Fibroblast of the aortic adventitia (primary cell): ENCODE data around the gene TCF12. TPM values are rescaled to one million over a fixed set of nuclear protein-coding genes. Genes with fewer than 3 reads are reported as not detected.
"Not testable (repeated sequence)": the region's sequence is repeated elsewhere in the genome, so short reads cannot be mapped to it uniquely, and the experiment has no call there.

ENCODE experiments used
- DNase-seq: peaks from one replicate; pipeline ENCODE4 v3.0.0-alpha.2; 2010; ENCODE audit warnings: low read depth
- H3K4me3 ChIP-seq: 2 replicates; pipeline ENCODE4 v1.5.1; 2011; ENCODE audit warnings: low read depth, mild to moderate bottlenecking, control low read depth, low read length, moderate library complexity
- CTCF ChIP-seq: IDR thresholded peaks from 2 replicates; pipeline ENCODE4 v1.5.1; 2011; ENCODE audit warnings: mild to moderate bottlenecking, low read length, control low read depth, inconsistent platforms; ENCODE audit not compliant: insufficient read depth
- total RNA-seq: library from RNA; depleted of rRNA; stranded (reverse); fragments of >200 nt; gene quantifications from 2 replicates; pipeline ENCODE4 v1.2.3, GENCODE V29; 2012; ENCODE audit warnings: low replicate concordance

Gene TCF12
- total RNA-seq, 1 donor, result 89.2 TPM

DNA sequence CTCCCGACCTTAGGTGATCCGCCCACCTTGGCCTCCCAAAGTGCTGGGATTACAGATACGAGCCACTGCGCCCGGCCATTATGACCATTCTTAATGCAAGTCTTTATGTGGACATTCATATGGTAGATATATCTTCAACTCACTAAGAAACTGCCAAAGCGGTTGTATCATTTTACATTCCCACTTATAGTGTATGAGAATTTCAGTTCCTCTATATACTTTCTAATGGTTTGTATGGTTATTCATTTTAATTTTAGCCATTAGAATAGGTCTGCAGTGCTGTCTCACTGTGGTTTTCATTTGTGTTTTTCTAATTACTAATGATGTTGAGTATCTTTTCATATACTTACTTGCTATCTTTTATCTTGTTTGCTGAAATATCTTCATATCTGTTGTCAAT lies 32.5 kb downstream of the TCF12 start:
- TF ChIP-seq CTCF, result no peak
- DNase-seq, result no peak
- H3K4me3 ChIP-seq, result no peak overlapping the region

GRCh38 chr15:56953790-56954189 lies 35.3 kb downstream of the TCF12 start:
- H3K4me3 ChIP-seq, result no peak overlapping the region
- no peak for DNase-seq
- TF ChIP-seq CTCF, result no peak

DNA sequence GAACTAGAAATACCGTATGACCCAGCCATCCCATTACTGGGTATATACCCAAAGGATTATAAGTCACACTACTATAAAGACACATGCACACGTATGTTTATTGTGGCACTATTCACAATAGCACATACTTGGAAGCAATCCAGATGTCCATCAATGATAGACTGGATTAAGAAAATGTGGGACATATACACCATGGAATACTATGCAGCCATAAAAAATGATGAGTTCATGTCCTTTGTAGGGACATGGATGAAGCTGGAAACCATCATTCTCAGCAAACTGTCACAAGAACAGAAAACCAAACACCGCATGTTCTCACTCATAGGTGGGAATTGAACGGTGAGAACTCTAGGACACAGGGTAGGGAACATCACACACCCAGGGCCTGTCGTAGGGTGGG lies 36.6 kb downstream of the TCF12 start:
- H3K4me3 ChIP-seq, DNase-seq: not testable (repeated sequence)

- no peak overlapping the region for H3K4me3 ChIP-seq
- DNase-seq, result no peak
- no peak for TF ChIP-seq CTCF
Observed at GRCh38 chr15:56956538-56956937, 38.1 kb downstream of the TCF12 start.

- no peak overlapping the region for H3K4me3 ChIP-seq
- DNase-seq, result no peak
- TF ChIP-seq CTCF, result no peak
Observed at GRCh38 chr15:56957812-56958406, 39.5 kb downstream of the TCF12 start.

DNA sequence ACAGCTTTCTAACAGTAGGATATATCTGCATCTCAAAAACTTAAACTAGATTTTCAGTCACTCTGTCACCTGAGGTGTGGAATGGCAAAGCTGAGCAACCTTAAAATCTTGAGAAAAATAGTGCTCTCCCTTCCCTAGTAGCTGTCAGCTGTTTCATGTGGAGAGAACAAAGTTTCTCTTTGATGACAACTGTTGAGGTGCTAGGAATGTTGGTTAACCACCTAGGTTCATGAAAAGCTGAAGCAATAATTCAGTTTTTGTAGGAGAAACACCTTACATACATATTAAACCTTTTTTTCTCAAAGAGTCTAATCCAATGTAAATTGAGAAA lies 40.8 kb downstream of the TCF12 start:
- TF ChIP-seq CTCF, result no peak
- no peak for DNase-seq
- H3K4me3 ChIP-seq, result no peak overlapping the region

- no peak for DNase-seq
- TF ChIP-seq CTCF, result no peak
- no peak overlapping the region for H3K4me3 ChIP-seq
Observed at GRCh38 chr15:56960116-56960515, 41.7 kb downstream of the TCF12 start.
